Measurements from ENCODE around the gene KLHL12.

DNA sequence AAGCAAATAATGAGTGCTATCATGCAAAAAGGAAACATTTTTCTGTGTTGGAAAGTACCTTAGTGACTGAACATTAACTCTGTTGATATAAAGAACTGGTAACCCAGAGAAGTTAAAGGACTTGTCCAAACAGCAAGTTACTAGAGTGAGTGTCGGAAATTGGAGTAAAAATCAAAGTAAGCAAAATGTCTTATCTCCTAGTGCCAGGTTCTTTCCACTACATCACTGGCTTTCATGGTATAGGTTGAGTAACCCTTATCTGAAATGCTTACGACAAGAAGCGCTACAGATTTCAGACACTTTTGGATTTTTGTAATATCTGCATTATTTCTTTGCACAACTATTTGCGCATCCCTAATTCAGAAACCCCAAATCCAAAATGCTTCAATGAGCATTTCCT lies 21.7 kb downstream of the KLHL12 start:
- TF ChIP-seq CEBPB (IDR thresholded peaks at IDR 0.05) (no peak), POLR2A (IDR thresholded peaks at IDR 0.05; ENCODE audit: low read length) (no peak), EP300 (IDR thresholded peaks at IDR 0.05) (no peak), SMC3 (IDR thresholded peaks at IDR 0.05) (no peak), CHD4 (IDR thresholded peaks at IDR 0.05; ENCODE audit: borderline replicate concordance) (no peak), KDM5A (IDR thresholded peaks at IDR 0.05) (no peak), RCOR1 (IDR thresholded peaks at IDR 0.05; ENCODE audit: low read depth, low read length) (no peak), MYC (IDR thresholded peaks at IDR 0.05; ENCODE audit: borderline replicate concordance, low read length) (no peak)
- TF ChIP-seq, protein P1, sequence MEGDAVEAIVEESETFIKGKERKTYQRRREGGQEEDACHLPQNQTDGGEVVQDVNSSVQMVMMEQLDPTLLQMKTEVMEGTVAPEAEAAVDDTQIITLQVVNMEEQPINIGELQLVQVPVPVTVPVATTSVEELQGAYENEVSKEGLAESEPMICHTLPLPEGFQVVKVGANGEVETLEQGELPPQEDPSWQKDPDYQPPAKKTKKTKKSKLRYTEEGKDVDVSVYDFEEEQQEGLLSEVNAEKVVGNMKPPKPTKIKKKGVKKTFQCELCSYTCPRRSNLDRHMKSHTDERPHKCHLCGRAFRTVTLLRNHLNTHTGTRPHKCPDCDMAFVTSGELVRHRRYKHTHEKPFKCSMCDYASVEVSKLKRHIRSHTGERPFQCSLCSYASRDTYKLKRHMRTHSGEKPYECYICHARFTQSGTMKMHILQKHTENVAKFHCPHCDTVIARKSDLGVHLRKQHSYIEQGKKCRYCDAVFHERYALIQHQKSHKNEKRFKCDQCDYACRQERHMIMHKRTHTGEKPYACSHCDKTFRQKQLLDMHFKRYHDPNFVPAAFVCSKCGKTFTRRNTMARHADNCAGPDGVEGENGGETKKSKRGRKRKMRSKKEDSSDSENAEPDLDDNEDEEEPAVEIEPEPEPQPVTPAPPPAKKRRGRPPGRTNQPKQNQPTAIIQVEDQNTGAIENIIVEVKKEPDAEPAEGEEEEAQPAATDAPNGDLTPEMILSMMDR (IDR thresholded peaks at IDR 0.05) = no peak
- TF ChIP-seq, protein P2, sequence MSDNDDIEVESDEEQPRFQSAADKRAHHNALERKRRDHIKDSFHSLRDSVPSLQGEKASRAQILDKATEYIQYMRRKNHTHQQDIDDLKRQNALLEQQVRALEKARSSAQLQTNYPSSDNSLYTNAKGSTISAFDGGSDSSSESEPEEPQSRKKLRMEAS (IDR thresholded peaks at IDR 0.05) = no peak
